OCI-LY1 (cell line): ENCODE results near the gene VEGFA.

ENCODE experiments used
- H2AFZ ChIP-seq: fragments of 200-600 bp; sonication (generic), shearing (Covaris generic); 2 replicates; pipeline ENCODE4 v1.6.0; 2014; ENCODE audit warnings: antibody characterized with exemption, mild to moderate bottlenecking, low read length
- H3F3A ChIP-seq: fragments of 200-600 bp; sonication (generic), shearing (Covaris generic); 2 replicates; pipeline ENCODE4 v1.6.0; 2014; ENCODE audit warnings: mild to moderate bottlenecking, antibody characterized with exemption, low read length, moderate library complexity; ENCODE audit not compliant: insufficient read depth
- H3K27ac ChIP-seq: fragments of 200-600 bp; sonication (generic); 2 replicates; pipeline ENCODE4 v1.5.1; 2014; ENCODE audit warnings: low read length, mixed run types, mild to moderate bottlenecking, low read depth; ENCODE audit not compliant: poor library complexity, severe bottlenecking
- H3K27me3 ChIP-seq: fragments of 200-600 bp; sonication (generic); 2 replicates; pipeline ENCODE4 v1.6.0; 2014; ENCODE audit warnings: antibody characterized with exemption, mild to moderate bottlenecking, low read length, moderate library complexity; ENCODE audit not compliant: insufficient read depth
- H3K36me3 ChIP-seq: fragments of 200-600 bp; sonication (generic); 2 replicates; pipeline ENCODE4 v1.6.1; 2014; ENCODE audit warnings: mild to moderate bottlenecking, antibody characterized with exemption, low read length, moderate library complexity, mixed read lengths; ENCODE audit not compliant: insufficient read depth
- H3K4me1 ChIP-seq: fragments of 200-600 bp; sonication (generic); 2 replicates; pipeline ENCODE4 v1.5.1; 2014; ENCODE audit warnings: mild to moderate bottlenecking, low read length, moderate library complexity; ENCODE audit not compliant: insufficient read depth, severe bottlenecking
- H3K4me2 ChIP-seq: fragments of 200-600 bp; sonication (generic), shearing (Covaris generic); 2 replicates; pipeline ENCODE4 v1.6.1; 2014; ENCODE audit warnings: low read length
- H3K4me3 ChIP-seq: fragments of 200-600 bp; sonication (generic); 2 replicates; pipeline ENCODE4 v1.5.1; 2014; ENCODE audit warnings: low read length, low read depth, mild to moderate bottlenecking, mixed read lengths; ENCODE audit not compliant: poor library complexity, severe bottlenecking
- H3K79me2 ChIP-seq: fragments of 200-600 bp; shearing (Covaris generic); 2 replicates; pipeline ENCODE4 v1.6.1; 2016; ENCODE audit warnings: mixed run types, low read length, mixed read lengths; ENCODE audit not compliant: insufficient read depth
- H3K9ac ChIP-seq: fragments of 200-600 bp; sonication (generic), shearing (Covaris generic); 2 replicates; pipeline ENCODE4 v1.6.1; 2014; ENCODE audit warnings: mild to moderate bottlenecking, low read length, mixed read lengths
- H3K9me2 ChIP-seq: fragments of 200-600 bp; sonication (generic), shearing (Covaris generic); 2 replicates; pipeline ENCODE4 v1.6.1; 2014; ENCODE audit warnings: low read depth, mild to moderate bottlenecking, low read length, mixed read lengths
- H3K9me3 ChIP-seq: fragments of 200-600 bp; shearing (Covaris generic); 2 replicates; pipeline ENCODE4 v1.6.1; 2014; ENCODE audit warnings: low read length, mixed read lengths
- H4K20me1 ChIP-seq: fragments of 200-600 bp; sonication (generic), shearing (Covaris generic); 2 replicates; pipeline ENCODE4 v1.6.0; 2016; ENCODE audit warnings: mild to moderate bottlenecking, low read length; ENCODE audit not compliant: insufficient read depth
- CTCF ChIP-seq: fragments of 200-600 bp; sonication (generic), shearing (Covaris generic); IDR thresholded peaks from 2 replicates; pipeline ENCODE4 v1.5.1; 2017; ENCODE audit warnings: mild to moderate bottlenecking, antibody characterized with exemption, low read length, moderate library complexity, mixed read lengths
- EZH2 ChIP-seq: fragments of 200-600 bp; sonication (generic), shearing (Covaris generic); IDR thresholded peaks from 2 replicates; pipeline ENCODE4 v1.8.0; 2017; ENCODE audit warnings: borderline replicate concordance, mixed run types, mild to moderate bottlenecking, antibody characterized with exemption, low read length, moderate library complexity, mixed read lengths

VEGFA gene

GRCh38 chr6:43823879-43824702 is 54.1 kb downstream of the VEGFA start:
- Histone ChIP-seq H3K36me3 (no peaks in the 10 kb centered on the region), H3K9me3 (no peaks in the 10 kb centered on the region), H2AFZ (no peak overlapping the region), H3K9me2 (no peaks in the 10 kb centered on the region), H3K9ac (no peak overlapping the region), H4K20me1 (no peaks in the 10 kb centered on the region), H3K4me3 (no peak overlapping the region), H3K27ac (no peak overlapping the region), H3K4me2 (no peak overlapping the region), H3K79me2 (no peaks in the 10 kb centered on the region), H3K4me1 (no peaks in the 10 kb centered on the region), H3F3A (no peaks in the 10 kb centered on the region), H3K27me3 (peaks cover 6% of the 10 kb centered on the region; the same call in 1 of the 2 replicates)
- TF ChIP-seq EZH2 (no peak), CTCF (no peak)

GRCh38 chr6:43824703-43825064 is 54.7 kb downstream of the VEGFA start:
- Histone ChIP-seq H3K79me2 (no peaks in the 10 kb centered on the region), H3K27me3 (peaks cover 6% of the 10 kb centered on the region; the same call in 1 of the 2 replicates), H3K9ac (no peak overlapping the region), H3K9me3 (no peaks in the 10 kb centered on the region), H3F3A (no peaks in the 10 kb centered on the region), H3K36me3 (no peaks in the 10 kb centered on the region), H3K27ac (no peak overlapping the region), H3K4me2 (no peak overlapping the region), H3K4me3 (no peak overlapping the region), H3K4me1 (no peaks in the 10 kb centered on the region), H4K20me1 (no peaks in the 10 kb centered on the region), H3K9me2 (no peaks in the 10 kb centered on the region), H2AFZ (no peak overlapping the region)
- TF ChIP-seq CTCF (no peak), EZH2 (no peak)

- Histone ChIP-seq H3K27ac (no peak overlapping the region), H3F3A (no peaks in the 10 kb centered on the region), H3K9me2 (no peaks in the 10 kb centered on the region), H3K9me3 (no peaks in the 10 kb centered on the region), H4K20me1 (no peaks in the 10 kb centered on the region), H3K9ac (no peak overlapping the region), H3K4me2 (no peak overlapping the region), H3K36me3 (no peaks in the 10 kb centered on the region), H3K4me1 (no peaks in the 10 kb centered on the region), H3K27me3 (peaks cover 6% of the 10 kb centered on the region; the same call in 1 of the 2 replicates), H3K79me2 (no peaks in the 10 kb centered on the region), H2AFZ (no peak overlapping the region), H3K4me3 (no peak overlapping the region)
- TF ChIP-seq CTCF (no peak), EZH2 (no peak)
Measured at GRCh38 chr6:43825187-43826115, 55.4 kb downstream of the VEGFA start.
